ENCODE data around the gene EPB41L3. TPM values are rescaled to one million over a fixed set of nuclear protein-coding genes. Genes with fewer than 3 reads are reported as not detected.

EPB41L3 gene
- total RNA-seq, 1 experiment from 2014 or later: 8.7 TPM

- Mint-ChIP-seq H3K4me3 (ENCODE audit: unreplicated experiment) (no peak overlapping the region), H3K27ac (ENCODE audit: unreplicated experiment) (no peak overlapping the region), H3K27me3 (ENCODE audit: insufficient read depth, unreplicated experiment) (peaks cover 6% of the 10 kb centered on the region), H3K36me3 (ENCODE audit: insufficient read depth, unreplicated experiment) (peaks cover 1% of the 10 kb centered on the region), H3K9me3 (ENCODE audit: unreplicated experiment) (no peaks in the 10 kb centered on the region), H3K4me1 (ENCODE audit: low read depth, unreplicated experiment) (no peaks in the 10 kb centered on the region)
- no peak for DNase-seq
- no peaks in the 10 kb centered on the region for H3K27me3 ChIP-seq (replicated peaks; ENCODE audit: control insufficient read depth, insufficient read depth, low read length)
- POLR2A ChIA-PET: interaction anchor here (0.5 kb wide), 1 partner anchor 147 kb away, joined by 6 read pairs; no protein-coding TSS in a partner anchor
- no peak overlapping the region for H3K4me3 ChIP-seq (ENCODE audit: low read depth, low read length)
- TF ChIP-seq CTCF (IDR thresholded peaks at IDR 0.05; ENCODE audit: insufficient read depth in 1 of 2, low read depth in 1 of 2, low read length in 1 of 2, severe bottlenecking in 1 of 2, unreplicated experiment in 1 of 2): no peak
- CTCF ChIA-PET: interaction anchor here (0.6 kb wide), 1 partner anchor 1426 kb away, joined by 3 read pairs; no protein-coding TSS in a partner anchor
- H3K9me3 ChIP-seq: no peaks in the 10 kb centered on the region
- no peaks in the 10 kb centered on the region for H3K4me1 ChIP-seq
- BruUV-seq (replicated peaks): no TSS peak
- intact Hi-C loops (cut with micrococcal nuclease; ENCODE audit: unreplicated experiment): loop anchor here (5.0 kb wide), 1 partner anchor 349 kb away; no protein-coding TSS in a partner anchor
- H3K36me3 ChIP-seq (ENCODE audit: control insufficient read depth, insufficient read depth, low read length): no peaks in the 10 kb centered on the region
Observed at GRCh38 chr18:5420906-5421305, 122.9 kb downstream of the EPB41L3 start.

GRCh38 chr18:5419601-5420000 lies 124.2 kb downstream of the EPB41L3 start:
- ChIA-PET CTCF (no interaction called here), POLR2A (no interaction called here)
- TF ChIP-seq CTCF (IDR thresholded peaks at IDR 0.05; ENCODE audit: insufficient read depth in 1 of 2, low read depth in 1 of 2, low read length in 1 of 2, severe bottlenecking in 1 of 2, unreplicated experiment in 1 of 2): no peak
- Mint-ChIP-seq H3K9me3 (ENCODE audit: unreplicated experiment) (no peaks in the 10 kb centered on the region), H3K27me3 (ENCODE audit: insufficient read depth, unreplicated experiment) (peaks cover 9% of the 10 kb centered on the region), H3K27ac (ENCODE audit: unreplicated experiment) (no peak overlapping the region), H3K36me3 (ENCODE audit: insufficient read depth, unreplicated experiment) (peaks cover 6% of the 10 kb centered on the region), H3K4me1 (ENCODE audit: low read depth, unreplicated experiment) (no peaks in the 10 kb centered on the region), H3K4me3 (ENCODE audit: unreplicated experiment) (no peak overlapping the region)
- Histone ChIP-seq H3K4me3 (ENCODE audit: low read depth, low read length) (no peak overlapping the region), H3K36me3 (ENCODE audit: control insufficient read depth, insufficient read depth, low read length) (no peaks in the 10 kb centered on the region), H3K4me1 (no peaks in the 10 kb centered on the region), H3K9me3 (no peaks in the 10 kb centered on the region), H3K27me3 (replicated peaks; ENCODE audit: control insufficient read depth, insufficient read depth, low read length) (no peaks in the 10 kb centered on the region)
- intact Hi-C loops (cut with micrococcal nuclease; ENCODE audit: unreplicated experiment): no loop called here
- BruUV-seq (replicated peaks): no TSS peak
- DNase-seq: no peak

- no peak for TF ChIP-seq CTCF (IDR thresholded peaks at IDR 0.05; ENCODE audit: insufficient read depth in 1 of 2, low read depth in 1 of 2, low read length in 1 of 2, severe bottlenecking in 1 of 2, unreplicated experiment in 1 of 2)
- POLR2A ChIA-PET: no interaction called here
- Histone ChIP-seq H3K27me3 (replicated peaks; ENCODE audit: control insufficient read depth, insufficient read depth, low read length) (no peaks in the 10 kb centered on the region), H3K9me3 (no peaks in the 10 kb centered on the region), H3K4me3 (ENCODE audit: low read depth, low read length) (no peak overlapping the region), H3K36me3 (ENCODE audit: control insufficient read depth, insufficient read depth, low read length) (no peaks in the 10 kb centered on the region), H3K4me1 (no peaks in the 10 kb centered on the region)
- Mint-ChIP-seq H3K4me3 (ENCODE audit: unreplicated experiment) (no peak overlapping the region), H3K9me3 (ENCODE audit: unreplicated experiment) (no peaks in the 10 kb centered on the region), H3K27ac (ENCODE audit: unreplicated experiment) (no peak overlapping the region), H3K4me1 (ENCODE audit: low read depth, unreplicated experiment) (no peaks in the 10 kb centered on the region), H3K27me3 (ENCODE audit: insufficient read depth, unreplicated experiment) (peaks cover 9% of the 10 kb centered on the region), H3K36me3 (ENCODE audit: insufficient read depth, unreplicated experiment) (peaks cover 6% of the 10 kb centered on the region)
- intact Hi-C loops (cut with micrococcal nuclease; ENCODE audit: unreplicated experiment): no loop called here
- DNase-seq: no peak
- CTCF ChIA-PET: no interaction called here
- BruUV-seq (replicated peaks): no TSS peak
Observed at GRCh38 chr18:5419030-5419429, 124.8 kb downstream of the EPB41L3 start.

Data from Caco-2 (cell line).